Neural cell (in vitro differentiated cells): ENCODE measurements around the gene TMEM80. TPM values are rescaled to one million over a fixed set of nuclear protein-coding genes. Genes with fewer than 3 reads are reported as not detected.

Source experiments
- H2AFZ ChIP-seq: fragments of 200-600, 300-800 bp; sonication (generic), shearing (Covaris generic); 2 replicates; pipeline ENCODE4 v1.6.0; 2014; ENCODE audit warnings: low read depth, mild to moderate bottlenecking, antibody characterized with exemption, low read length, moderate library complexity
- H3F3A ChIP-seq: fragments of 200-600 bp; shearing (Covaris generic); 2 replicates; pipeline ENCODE4 v1.6.1; 2016; ENCODE audit warnings: mild to moderate bottlenecking, moderate library complexity, mixed read lengths, antibody characterized with exemption, low read length; ENCODE audit not compliant: insufficient read depth, poor library complexity, severe bottlenecking
- H3K27ac ChIP-seq: fragments of 200-600, 300-800 bp; sonication (generic), shearing (Covaris generic); 2 replicates; pipeline ENCODE4 v1.5.1; 2014; ENCODE audit warnings: mild to moderate bottlenecking, low read length, moderate library complexity
- H3K27me3 ChIP-seq: fragments of 300-800, 200-600 bp; sonication (generic), shearing (Covaris generic); 2 replicates; pipeline ENCODE4 v1.6.0; 2014; ENCODE audit warnings: mild to moderate bottlenecking, low read depth, low read length, moderate library complexity; ENCODE audit not compliant: insufficient read depth
- H3K36me3 ChIP-seq: fragments of 300-800, 200-600 bp; sonication (generic), shearing (Covaris generic); 2 replicates; pipeline ENCODE4 v1.5.1; 2014; ENCODE audit warnings: mild to moderate bottlenecking, antibody characterized with exemption, low read length, moderate library complexity; ENCODE audit not compliant: insufficient read depth
- H3K4me2 ChIP-seq: fragments of 300-800, 200-600 bp; sonication (generic), shearing (Covaris generic); 2 replicates; pipeline ENCODE4 v1.6.0; 2014; ENCODE audit warnings: mild to moderate bottlenecking, low read length
- H3K4me3 ChIP-seq: fragments of 300-800, 200-600 bp; sonication (generic), shearing (Covaris generic); 2 replicates; pipeline ENCODE4 v1.5.1; 2014; ENCODE audit warnings: mild to moderate bottlenecking, low read length, moderate library complexity
- H3K79me2 ChIP-seq: fragments of 200-600 bp; shearing (Covaris generic); replicated peaks from 2 replicates; pipeline ENCODE4 v1.6.0; 2014; ENCODE audit warnings: mild to moderate bottlenecking, low read length, moderate library complexity; ENCODE audit not compliant: insufficient read depth
- H3K9ac ChIP-seq: fragments of 300-800, 200-600 bp; sonication (generic), shearing (Covaris generic); 2 replicates; pipeline ENCODE4 v1.6.1; 2016; ENCODE audit warnings: mild to moderate bottlenecking, low read length, mixed read lengths
- H3K9me2 ChIP-seq: fragments of 200-600 bp; shearing (Covaris generic); 2 replicates; pipeline ENCODE4 v1.6.1; 2016; ENCODE audit warnings: mild to moderate bottlenecking, low read length, mixed read lengths; ENCODE audit not compliant: insufficient read depth
- H3K9me3 ChIP-seq: fragments of 200-600, 300-800 bp; sonication (generic), shearing (Covaris generic); 2 replicates; pipeline ENCODE4 v1.6.1; 2016; ENCODE audit warnings: mild to moderate bottlenecking, mixed run types, low read length, moderate library complexity, mixed read lengths
- H4K20me1 ChIP-seq: fragments of 200-600 bp; shearing (Covaris generic); 2 replicates; pipeline ENCODE4 v1.6.1; 2016; ENCODE audit warnings: mild to moderate bottlenecking, mixed run types; ENCODE audit not compliant: insufficient read depth
- EP300 ChIP-seq: fragments of 450-650 bp; conservative IDR thresholded peaks from 2 replicates; pipeline ENCODE4 v1.6.1; 2014; ENCODE audit warnings: antibody characterized with exemption, mild to moderate bottlenecking, moderate library complexity; ENCODE audit not compliant: poor library complexity, severe bottlenecking
- EZH2 ChIP-seq: fragments of 200-600, 300-800 bp; shearing (Covaris generic), sonication (generic); IDR thresholded peaks from 2 replicates; pipeline ENCODE4 v1.6.1; 2014; ENCODE audit warnings: antibody characterized with exemption, low read length, borderline replicate concordance, mild to moderate bottlenecking; ENCODE audit not compliant: insufficient read depth, poor library complexity, severe bottlenecking
- MXI1 ChIP-seq: fragments of 450-650 bp; conservative IDR thresholded peaks from 2 replicates; pipeline ENCODE4 v1.6.1; 2014; ENCODE audit warnings: antibody characterized with exemption, mild to moderate bottlenecking; ENCODE audit not compliant: poor library complexity, severe bottlenecking
- POLR2AphosphoS5 ChIP-seq: IDR thresholded peaks from 2 replicates; pipeline ENCODE4 v1.6.1; 2012
- RAD21 ChIP-seq: fragments of 450-650 bp; conservative IDR thresholded peaks from 2 replicates; pipeline ENCODE4 v1.6.1; 2014; ENCODE audit warnings: antibody characterized with exemption, mild to moderate bottlenecking, moderate library complexity
- REST ChIP-seq: IDR thresholded peaks from 2 replicates; pipeline ENCODE4 v1.6.1; 2012; ENCODE audit warnings: borderline replicate concordance
- SMC3 ChIP-seq: fragments of 450-650 bp; conservative IDR thresholded peaks from 2 replicates; pipeline ENCODE4 v1.6.1; 2014; ENCODE audit warnings: antibody characterized with exemption, mild to moderate bottlenecking, moderate library complexity; ENCODE audit not compliant: poor library complexity
- TAF1 ChIP-seq: IDR thresholded peaks from 2 replicates; pipeline ENCODE4 v1.6.1; 2012; ENCODE audit warnings: low read depth
- polyA plus RNA-seq: library from polyadenylated mRNA; depleted of rRNA; stranded (reverse); fragments of >200 nt; gene quantifications from 2 replicates; pipeline ENCODE4 v1.2.3, GENCODE V29; 2014
- TF ChIP-seq, protein P1 (sequence below): fragments of 450-650 bp; IDR thresholded peaks from 2 replicates; pipeline ENCODE4 v1.5.1; 2014; ENCODE audit warnings: antibody characterized with exemption, mild to moderate bottlenecking, moderate library complexity; ENCODE audit not compliant: poor library complexity, severe bottlenecking

The TMEM80 gene
- polyA plus RNA-seq, 1 donor from 2014 or later = 23.1 TPM

GRCh38 chr11:690738-691633 is 4.6 kb upstream of the TMEM80 start:
- Histone ChIP-seq H3K4me3 (no peak overlapping the region), H3K36me3 (no peaks in the 10 kb centered on the region), H3K9me2 (no peaks in the 10 kb centered on the region), H3F3A (no peaks in the 10 kb centered on the region), H3K79me2 (peaks cover 18% of the 10 kb centered on the region), H3K27ac (no peak overlapping the region), H3K9me3 (no peaks in the 10 kb centered on the region), H4K20me1 (no peaks in the 10 kb centered on the region), H3K4me2 (no peak overlapping the region), H2AFZ (no peak overlapping the region), H3K9ac (no peak overlapping the region), H3K27me3 (no peaks in the 10 kb centered on the region)
- TF ChIP-seq POLR2AphosphoS5 (no peak), MXI1 (no peak), EZH2 (no peak)

DNA sequence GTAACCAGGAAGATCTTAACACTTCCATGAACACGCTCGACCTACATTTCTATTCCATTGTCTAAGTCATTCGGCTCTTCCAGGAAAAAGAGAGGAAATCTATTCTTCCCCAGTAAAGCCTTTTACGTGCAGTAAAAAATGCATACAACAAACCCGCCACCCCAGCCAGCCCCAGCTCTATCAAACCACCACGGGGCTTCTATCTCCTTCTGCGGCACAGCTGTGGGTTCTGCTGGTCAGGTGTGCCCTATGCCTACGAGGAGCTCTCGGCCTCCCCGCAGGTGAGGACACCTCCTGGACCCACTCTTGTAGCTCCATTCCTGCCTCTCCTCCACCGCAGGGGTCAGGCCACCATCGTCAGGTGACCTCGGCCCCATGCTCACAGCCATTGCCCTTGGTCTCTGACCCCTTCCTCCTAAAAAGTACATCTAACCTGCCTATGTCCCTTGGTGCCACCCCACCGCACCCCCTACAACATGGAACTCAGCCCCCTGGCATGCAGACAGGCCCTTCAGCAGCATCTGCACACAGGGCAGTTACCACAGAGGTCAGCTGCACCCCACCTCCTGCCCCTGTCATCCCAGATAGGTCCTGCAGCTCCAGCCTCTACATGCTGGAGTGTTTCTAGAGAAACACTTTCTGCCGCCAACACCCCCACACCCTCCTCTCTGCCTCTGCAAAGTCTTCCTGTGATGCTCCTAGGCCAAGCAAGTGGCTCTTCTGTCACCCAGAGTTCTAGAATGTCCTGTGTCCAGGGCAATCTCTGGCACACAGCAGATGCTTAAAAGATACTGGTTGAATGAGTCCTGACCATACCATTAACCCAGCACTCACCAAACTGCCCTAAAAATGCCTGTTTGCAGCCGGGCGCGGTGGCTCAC is 3.7 kb upstream of the TMEM80 start:
- no peak overlapping the region for H2AFZ ChIP-seq
- H3K27me3 ChIP-seq = no peaks in the 10 kb centered on the region
- no peak overlapping the region for H3K9ac ChIP-seq
- TF ChIP-seq TAF1 = no peak
- no peak for TF ChIP-seq REST
- H3K4me2 ChIP-seq = no peak overlapping the region
- no peaks in the 10 kb centered on the region for H3K36me3 ChIP-seq
- H3K9me2 ChIP-seq = no peaks in the 10 kb centered on the region
- no peaks in the 10 kb centered on the region for H3K9me3 ChIP-seq
- H3F3A ChIP-seq = no peaks in the 10 kb centered on the region
- H3K79me2 ChIP-seq = peaks cover 23% of the 10 kb centered on the region
- no peak overlapping the region for H3K4me3 ChIP-seq
- H4K20me1 ChIP-seq = no peaks in the 10 kb centered on the region
- H3K27ac ChIP-seq = no peak overlapping the region

DNA sequence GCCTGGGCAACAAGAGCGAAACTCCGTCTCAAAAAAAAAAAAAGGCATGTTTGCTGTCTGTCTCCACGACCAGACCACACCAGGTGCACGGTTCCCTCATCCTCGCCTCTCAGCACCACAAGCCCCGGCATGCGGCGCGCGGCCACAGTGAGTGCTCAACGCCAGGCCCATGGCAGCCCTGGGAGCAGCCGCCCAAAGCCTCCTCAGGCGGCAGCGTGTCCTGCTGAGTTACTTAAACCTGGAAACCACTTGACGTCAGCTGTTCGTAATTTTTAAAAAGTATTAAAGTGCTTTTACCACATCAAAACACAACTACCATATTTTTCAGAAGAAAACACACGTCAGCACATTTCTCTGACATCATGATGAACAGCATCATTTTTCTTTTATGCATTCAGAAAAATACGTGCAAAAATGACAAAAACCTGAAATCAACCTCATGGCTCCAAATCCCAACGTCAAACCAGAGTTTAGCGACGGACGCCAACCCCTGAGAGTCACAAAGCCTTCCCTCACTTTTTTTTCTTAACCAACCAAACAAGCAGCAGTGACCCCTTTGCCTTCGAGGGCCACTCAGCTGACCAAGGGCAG is 2.7 kb upstream of the TMEM80 start:
- Histone ChIP-seq H3K9me2 (no peaks in the 10 kb centered on the region), H3K4me2 (peak overlapping the region; percentile 48), H2AFZ (no peak overlapping the region), H4K20me1 (no peaks in the 10 kb centered on the region), H3K9ac (peak overlapping the region; percentile 96), H3K27ac (no peak overlapping the region), H3K79me2 (peaks cover 23% of the 10 kb centered on the region), H3K9me3 (no peaks in the 10 kb centered on the region), H3F3A (no peaks in the 10 kb centered on the region), H3K36me3 (no peaks in the 10 kb centered on the region), H3K27me3 (no peaks in the 10 kb centered on the region), H3K4me3 (peak overlapping the region; percentile 85)
- TF ChIP-seq, protein P1, sequence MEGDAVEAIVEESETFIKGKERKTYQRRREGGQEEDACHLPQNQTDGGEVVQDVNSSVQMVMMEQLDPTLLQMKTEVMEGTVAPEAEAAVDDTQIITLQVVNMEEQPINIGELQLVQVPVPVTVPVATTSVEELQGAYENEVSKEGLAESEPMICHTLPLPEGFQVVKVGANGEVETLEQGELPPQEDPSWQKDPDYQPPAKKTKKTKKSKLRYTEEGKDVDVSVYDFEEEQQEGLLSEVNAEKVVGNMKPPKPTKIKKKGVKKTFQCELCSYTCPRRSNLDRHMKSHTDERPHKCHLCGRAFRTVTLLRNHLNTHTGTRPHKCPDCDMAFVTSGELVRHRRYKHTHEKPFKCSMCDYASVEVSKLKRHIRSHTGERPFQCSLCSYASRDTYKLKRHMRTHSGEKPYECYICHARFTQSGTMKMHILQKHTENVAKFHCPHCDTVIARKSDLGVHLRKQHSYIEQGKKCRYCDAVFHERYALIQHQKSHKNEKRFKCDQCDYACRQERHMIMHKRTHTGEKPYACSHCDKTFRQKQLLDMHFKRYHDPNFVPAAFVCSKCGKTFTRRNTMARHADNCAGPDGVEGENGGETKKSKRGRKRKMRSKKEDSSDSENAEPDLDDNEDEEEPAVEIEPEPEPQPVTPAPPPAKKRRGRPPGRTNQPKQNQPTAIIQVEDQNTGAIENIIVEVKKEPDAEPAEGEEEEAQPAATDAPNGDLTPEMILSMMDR = no peak
- TF ChIP-seq SMC3 (no peak), POLR2AphosphoS5 (no peak), EP300 (no peak), RAD21 (no peak), TAF1 (no peak), REST (no peak), MXI1 (no peak), EZH2 (no peak)
